ENCODE measurements around the gene MAP3K7.

GRCh38 chr6:90544741-90545140 is 42.1 kb downstream of the MAP3K7 start:
- TF ChIP-seq POLR2A (IDR thresholded peaks at IDR 0.05; ENCODE audit: low read length), result no peak
- no peak for TF ChIP-seq GATA1 (IDR thresholded peaks at IDR 0.05; ENCODE audit: low read depth, low read length)
